Ishikawa (cell line): Measurements from ENCODE around the gene TPP1.

ENCODE experiments used
- CEBPB ChIP-seq: IDR thresholded peaks from 2 replicates; pipeline ENCODE4 v1.6.1; 2012
- CREB1 ChIP-seq: IDR thresholded peaks from 2 replicates; pipeline ENCODE4 v1.6.1; 2012; ENCODE audit warnings: low read depth
- EGR1 ChIP-seq: IDR thresholded peaks from 2 replicates; pipeline ENCODE4 v1.6.1; 2012
- EP300 ChIP-seq: IDR thresholded peaks from 2 replicates; pipeline ENCODE4 v1.6.1; 2012; ENCODE audit warnings: borderline replicate concordance
- FOXM1 ChIP-seq: IDR thresholded peaks from 2 replicates; pipeline ENCODE4 v1.6.1; 2012; ENCODE audit warnings: low read depth, borderline replicate concordance
- NFIC ChIP-seq: IDR thresholded peaks from 2 replicates; pipeline ENCODE4 v1.6.1; 2012
- RAD21 ChIP-seq: IDR thresholded peaks from 2 replicates; pipeline ENCODE4 v1.6.1; 2012; ENCODE audit warnings: low read depth
- TAF1 ChIP-seq: IDR thresholded peaks from 2 replicates; pipeline ENCODE4 v1.6.1; 2012; ENCODE audit warnings: low read depth, mild to moderate bottlenecking
- TCF12 ChIP-seq: IDR thresholded peaks from 2 replicates; pipeline ENCODE4 v1.6.1; 2012; ENCODE audit warnings: low read depth
- TEAD4 ChIP-seq: IDR thresholded peaks from 2 replicates; pipeline ENCODE4 v1.6.1; 2012
- YY1 ChIP-seq: IDR thresholded peaks from 2 replicates; pipeline ENCODE4 v1.6.1; 2012; ENCODE audit warnings: low read depth
- ZBTB7A ChIP-seq: IDR thresholded peaks from 2 replicates; pipeline ENCODE4 v1.6.1; 2012; ENCODE audit warnings: low read depth
- TF ChIP-seq, protein P1 (sequence below): IDR thresholded peaks from 2 replicates; pipeline ENCODE4 v1.6.1; 2012
- TF ChIP-seq, protein P2 (sequence below): IDR thresholded peaks from 2 replicates; pipeline ENCODE4 v1.6.1; 2012; ENCODE audit warnings: low read depth, mild to moderate bottlenecking
- TF ChIP-seq, protein P3 (sequence below): IDR thresholded peaks from 2 replicates; pipeline ENCODE4 v1.6.1; 2012

TPP1 gene

DNA sequence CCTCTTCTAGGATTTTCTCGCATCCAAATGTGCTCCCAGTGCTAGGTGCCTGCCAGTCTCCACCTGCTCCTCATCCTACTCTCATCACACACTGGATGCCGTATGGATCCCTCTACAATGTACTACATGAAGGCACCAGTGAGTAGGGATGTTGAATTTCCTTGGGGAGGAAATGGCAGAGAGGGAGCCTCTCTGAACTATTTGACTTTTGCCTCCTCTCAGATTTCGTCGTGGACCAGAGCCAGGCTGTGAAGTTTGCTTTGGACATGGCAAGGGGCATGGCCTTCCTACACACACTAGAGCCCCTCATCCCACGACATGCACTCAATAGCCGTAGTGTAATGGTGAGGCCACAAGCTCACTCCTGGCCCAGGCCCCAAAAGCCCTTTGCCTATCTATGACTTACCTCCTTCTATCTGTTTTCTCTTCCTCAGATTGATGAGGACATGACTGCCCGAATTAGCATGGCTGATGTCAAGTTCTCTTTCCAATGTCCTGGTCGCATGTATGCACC is 9.7 kb downstream of the TPP1 start:
- TF ChIP-seq CEBPB: no peak
- TF ChIP-seq TEAD4: no peak
- TF ChIP-seq EP300: no peak

DNA sequence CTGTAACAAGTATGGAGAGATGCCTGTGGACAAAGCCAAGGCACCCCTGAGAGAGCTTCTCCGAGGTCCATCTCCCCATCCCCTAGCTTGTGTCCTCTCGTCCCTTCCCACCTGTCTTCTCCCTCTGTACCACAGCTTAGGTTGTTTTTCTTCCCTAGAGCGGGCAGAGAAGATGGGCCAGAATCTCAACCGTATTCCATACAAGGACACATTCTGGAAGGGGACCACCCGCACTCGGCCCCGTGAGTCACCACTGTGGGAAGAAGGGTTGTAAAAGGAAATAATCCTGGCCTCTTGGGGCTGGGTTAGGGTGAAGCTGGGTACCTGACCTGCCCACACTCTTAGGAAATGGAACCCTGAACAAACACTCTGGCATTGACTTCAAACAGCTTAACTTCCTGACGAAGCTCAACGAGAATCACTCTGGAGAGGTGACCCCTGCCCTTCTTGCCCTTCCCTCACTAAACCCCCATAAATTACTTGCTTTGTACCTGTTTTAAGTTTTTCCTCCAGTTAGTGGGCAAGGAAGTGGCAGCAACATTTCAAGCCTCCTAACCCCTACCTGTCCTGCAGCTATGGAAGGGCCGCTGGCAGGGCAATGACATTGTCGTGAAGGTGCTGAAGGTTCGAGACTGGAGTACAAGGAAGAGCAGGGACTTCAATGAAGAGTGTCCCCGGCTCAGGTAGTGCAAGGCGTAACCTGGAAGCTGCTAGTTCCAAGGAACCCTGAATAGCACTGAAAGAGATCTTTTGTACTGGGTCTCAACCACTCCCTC is 10.3 kb downstream of the TPP1 start:
- TF ChIP-seq CEBPB (no peak), CREB1 (no peak), TEAD4 (no peak), TCF12 (no peak), YY1 (no peak), EP300 (no peak), ZBTB7A (no peak), RAD21 (no peak), FOXM1 (no peak), EGR1 (no peak), TAF1 (no peak), NFIC (no peak)
- TF ChIP-seq, protein P1, sequence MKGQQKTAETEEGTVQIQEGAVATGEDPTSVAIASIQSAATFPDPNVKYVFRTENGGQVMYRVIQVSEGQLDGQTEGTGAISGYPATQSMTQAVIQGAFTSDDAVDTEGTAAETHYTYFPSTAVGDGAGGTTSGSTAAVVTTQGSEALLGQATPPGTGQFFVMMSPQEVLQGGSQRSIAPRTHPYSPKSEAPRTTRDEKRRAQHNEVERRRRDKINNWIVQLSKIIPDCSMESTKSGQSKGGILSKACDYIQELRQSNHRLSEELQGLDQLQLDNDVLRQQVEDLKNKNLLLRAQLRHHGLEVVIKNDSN: no peak
- TF ChIP-seq, protein P2, sequence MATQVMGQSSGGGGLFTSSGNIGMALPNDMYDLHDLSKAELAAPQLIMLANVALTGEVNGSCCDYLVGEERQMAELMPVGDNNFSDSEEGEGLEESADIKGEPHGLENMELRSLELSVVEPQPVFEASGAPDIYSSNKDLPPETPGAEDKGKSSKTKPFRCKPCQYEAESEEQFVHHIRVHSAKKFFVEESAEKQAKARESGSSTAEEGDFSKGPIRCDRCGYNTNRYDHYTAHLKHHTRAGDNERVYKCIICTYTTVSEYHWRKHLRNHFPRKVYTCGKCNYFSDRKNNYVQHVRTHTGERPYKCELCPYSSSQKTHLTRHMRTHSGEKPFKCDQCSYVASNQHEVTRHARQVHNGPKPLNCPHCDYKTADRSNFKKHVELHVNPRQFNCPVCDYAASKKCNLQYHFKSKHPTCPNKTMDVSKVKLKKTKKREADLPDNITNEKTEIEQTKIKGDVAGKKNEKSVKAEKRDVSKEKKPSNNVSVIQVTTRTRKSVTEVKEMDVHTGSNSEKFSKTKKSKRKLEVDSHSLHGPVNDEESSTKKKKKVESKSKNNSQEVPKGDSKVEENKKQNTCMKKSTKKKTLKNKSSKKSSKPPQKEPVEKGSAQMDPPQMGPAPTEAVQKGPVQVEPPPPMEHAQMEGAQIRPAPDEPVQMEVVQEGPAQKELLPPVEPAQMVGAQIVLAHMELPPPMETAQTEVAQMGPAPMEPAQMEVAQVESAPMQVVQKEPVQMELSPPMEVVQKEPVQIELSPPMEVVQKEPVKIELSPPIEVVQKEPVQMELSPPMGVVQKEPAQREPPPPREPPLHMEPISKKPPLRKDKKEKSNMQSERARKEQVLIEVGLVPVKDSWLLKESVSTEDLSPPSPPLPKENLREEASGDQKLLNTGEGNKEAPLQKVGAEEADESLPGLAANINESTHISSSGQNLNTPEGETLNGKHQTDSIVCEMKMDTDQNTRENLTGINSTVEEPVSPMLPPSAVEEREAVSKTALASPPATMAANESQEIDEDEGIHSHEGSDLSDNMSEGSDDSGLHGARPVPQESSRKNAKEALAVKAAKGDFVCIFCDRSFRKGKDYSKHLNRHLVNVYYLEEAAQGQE: no peak
- TF ChIP-seq, protein P3, sequence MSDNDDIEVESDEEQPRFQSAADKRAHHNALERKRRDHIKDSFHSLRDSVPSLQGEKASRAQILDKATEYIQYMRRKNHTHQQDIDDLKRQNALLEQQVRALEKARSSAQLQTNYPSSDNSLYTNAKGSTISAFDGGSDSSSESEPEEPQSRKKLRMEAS: no peak

DNA sequence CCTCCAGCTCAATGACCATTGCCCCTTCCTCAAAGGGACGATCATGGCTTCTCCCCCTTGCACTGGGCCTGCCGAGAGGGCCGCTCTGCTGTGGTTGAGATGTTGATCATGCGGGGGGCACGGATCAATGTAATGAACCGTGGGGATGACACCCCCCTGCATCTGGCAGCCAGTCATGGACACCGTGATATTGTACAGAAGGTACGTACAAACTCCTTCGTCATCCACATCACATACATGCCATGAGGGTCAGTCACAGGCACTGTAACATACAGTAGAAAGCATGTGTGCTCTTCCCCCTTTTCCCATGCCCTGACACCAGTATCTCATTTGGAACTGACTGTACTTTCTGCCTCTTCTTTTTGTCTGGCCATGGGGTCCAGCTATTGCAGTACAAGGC is 11.2 kb downstream of the TPP1 start:
- TF ChIP-seq EGR1: no peak
- no peak for TF ChIP-seq EP300
- TF ChIP-seq, protein P3: no peak
- TF ChIP-seq, protein P1: no peak
- TF ChIP-seq ZBTB7A: no peak
- no peak for TF ChIP-seq TAF1
- no peak for TF ChIP-seq YY1
- no peak for TF ChIP-seq TCF12

DNA sequence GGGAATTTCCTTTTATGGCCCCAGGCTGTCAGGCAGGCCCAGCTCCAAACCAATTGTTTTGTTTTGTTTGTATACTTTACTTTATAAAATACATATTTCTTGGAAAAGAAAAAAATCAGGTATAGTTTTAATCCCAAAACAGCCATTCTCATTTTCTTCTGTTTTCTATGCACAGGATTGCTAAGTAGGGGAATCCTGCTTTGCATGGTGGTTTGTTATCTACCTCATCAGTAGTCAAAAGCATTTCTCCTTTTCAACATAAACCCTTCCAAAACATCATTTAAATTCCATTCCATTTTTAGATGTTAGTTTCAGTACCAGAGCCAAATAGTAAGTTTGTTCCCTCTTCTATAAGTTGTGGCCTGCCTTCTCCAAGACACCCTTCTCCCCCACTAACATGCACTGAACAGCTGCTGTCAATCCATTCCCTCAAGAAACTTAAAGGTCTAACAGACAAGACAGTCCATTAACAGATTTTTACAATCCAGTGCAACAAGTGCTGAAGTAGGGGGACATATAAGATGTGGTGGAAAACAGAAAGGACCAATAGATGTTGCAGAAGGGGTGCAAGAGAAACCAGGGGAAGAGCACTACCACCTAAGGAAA is 11.9 kb downstream of the TPP1 start:
- TF ChIP-seq NFIC: no peak
- TF ChIP-seq YY1: no peak
- TF ChIP-seq, protein P3: no peak
- no peak for TF ChIP-seq TAF1
- no peak for TF ChIP-seq EGR1
- no peak for TF ChIP-seq RAD21
- TF ChIP-seq, protein P1: no peak
- TF ChIP-seq CEBPB: no peak
- TF ChIP-seq TCF12: no peak
- TF ChIP-seq TEAD4: no peak
- no peak for TF ChIP-seq EP300
- TF ChIP-seq FOXM1: no peak
- TF ChIP-seq CREB1: no peak
- no peak for TF ChIP-seq ZBTB7A
- TF ChIP-seq, protein P2: no peak

DNA sequence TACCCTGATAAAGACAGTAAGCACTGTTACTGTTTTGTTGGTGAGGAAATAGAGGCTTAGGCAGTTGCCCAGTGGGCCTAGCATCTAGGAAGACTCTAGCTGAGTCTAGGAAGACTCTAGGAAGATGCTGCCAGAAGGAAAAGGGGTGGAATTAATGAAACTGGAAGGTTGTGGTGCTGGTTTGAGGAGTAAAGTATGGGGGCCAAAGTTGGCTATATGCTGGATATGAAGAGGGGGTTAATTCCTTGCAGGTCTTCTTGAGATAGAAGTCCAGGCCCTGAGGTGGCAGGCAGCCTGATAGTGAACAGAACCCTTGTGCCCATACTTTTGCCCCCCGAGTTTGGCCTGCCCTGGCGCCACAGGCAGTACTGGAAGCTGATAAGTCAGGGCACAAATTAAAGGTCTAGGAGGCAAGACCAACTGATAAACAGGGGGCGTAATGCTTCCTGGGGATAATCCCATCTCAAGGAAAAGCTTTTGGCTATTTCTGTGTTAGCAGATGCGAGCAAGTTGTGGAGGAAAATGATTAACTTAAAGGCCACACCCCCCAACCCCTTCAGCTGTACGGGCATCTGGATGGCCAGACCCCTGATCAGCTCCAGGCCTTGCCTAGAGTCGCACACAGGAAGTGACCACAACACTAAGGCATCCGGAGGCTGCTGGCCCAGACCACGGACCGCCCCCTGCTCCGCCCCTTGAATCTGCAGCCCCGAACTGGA is 12.6 kb downstream of the TPP1 start:
- TF ChIP-seq YY1 (no peak), FOXM1 (no peak), ZBTB7A (no peak), EP300 (0 out of 2 replicates have a peak, but pooled peaks have one; percentile 15), RAD21 (no peak), NFIC (no peak), EGR1 (no peak), CEBPB (no peak), TAF1 (no peak), CREB1 (no peak), TEAD4 (peak; percentile 62), TCF12 (no peak)
- TF ChIP-seq, protein P3: no peak
- TF ChIP-seq, protein P2: peak; percentile 7; the same call in 1 of the 2 replicates
- TF ChIP-seq, protein P1: no peak
